ENCODE measurements around the gene KIRREL2. TPM values are rescaled to one million over a fixed set of nuclear protein-coding genes. Genes with fewer than 3 reads are reported as not detected.
A peak's percentile ranks its signal among the peaks of the same experiment; 100 is the strongest.

KIRREL2 gene
- total RNA-seq = under 1 TPM; 0.56 to 0.87 TPM
- polyA plus RNA-seq (ENCODE audit: insufficient read depth, low read depth, low replicate concordance) = 0.84 TPM
- long read RNA-seq, donor 1 = 0 reads
- long read RNA-seq, donor 2 = 0 reads

GRCh38 chr19:35856546-35857149 lies at the start of gene KIRREL2:
TSS of gene KIRREL2 (plus strand) at chr19:35856911. CDS start at chr19:35857120, 209 bp downstream.
- H3K27me3 ChIP-seq = no peaks in the 10 kb centered on the region
- no peak within 1 kb of the TSS for H3K27ac ChIP-seq
- 1% methylated on average over 18 to 42 of the region's 42 CpGs for WGBS, 2 donors
- intact Hi-C loops (cut with DNase I; ENCODE audit: low total_unique reads) = no loop called here
- H3K4me3 ChIP-seq = peak within 1 kb of the TSS; percentile 6 to 42
- TF ChIP-seq CTCF (IDR thresholded peaks at IDR 0.05) = no peak
- no peak for TF ChIP-seq POLR2A (IDR thresholded peaks at IDR 0.05)
- DNase-seq = no peak
- peaks cover 3% of the 10 kb centered on the region for H3K4me1 ChIP-seq
- H3K9me3 ChIP-seq = no peaks in the 10 kb centered on the region
- no peaks in the 10 kb centered on the region for H3K36me3 ChIP-seq (ENCODE audit: low read depth, missing control alignments)

- no peak for DNase-seq
- Histone ChIP-seq H3K36me3 (ENCODE audit: low read depth, missing control alignments) (no peaks in the 10 kb centered on the region), H3K4me3 (no peak overlapping the region), H3K9me3 (no peaks in the 10 kb centered on the region), H3K27me3 (no peaks in the 10 kb centered on the region), H3K4me1 (no peaks in the 10 kb centered on the region), H3K27ac (no peak overlapping the region)
- TF ChIP-seq POLR2A (IDR thresholded peaks at IDR 0.05) (no peak), CTCF (IDR thresholded peaks at IDR 0.05) (no peak)
- intact Hi-C loops (cut with DNase I; ENCODE audit: low total_unique reads) = no loop called here
- WGBS, 2 donors = 91 to 92% methylated on average over 5 of the region's 5 CpGs
Observed at GRCh38 chr19:35807633-35808032, 49.1 kb upstream of the KIRREL2 start.

- H3K27me3 ChIP-seq = no peaks in the 10 kb centered on the region
- intact Hi-C loops (cut with DNase I; ENCODE audit: low total_unique reads) = no loop called here
- no peak for TF ChIP-seq CTCF (IDR thresholded peaks at IDR 0.05)
- TF ChIP-seq POLR2A (IDR thresholded peaks at IDR 0.05) = no peak
Observed at GRCh38 chr19:35811317-35812219, 45.1 kb upstream of the KIRREL2 start.

GRCh38 chr19:35812220-35813042 lies 44.3 kb upstream of the KIRREL2 start, which contains the start of gene PRODH2:
TSS of gene PRODH2 (minus strand) at chr19:35812845. CDS start at chr19:35812805, 40 bp downstream.
- Histone ChIP-seq H3K36me3 (ENCODE audit: low read depth, missing control alignments) (no peaks in the 10 kb centered on the region), H3K27me3 (no peaks in the 10 kb centered on the region), H3K9me3 (no peaks in the 10 kb centered on the region), H3K27ac (no peak within 1 kb of the TSS), H3K4me3 (no peak within 1 kb of the TSS), H3K4me1 (no peaks in the 10 kb centered on the region)
- 77 to 88% methylated on average over 3 to 26 of the region's 26 CpGs for WGBS, 2 donors
- TF ChIP-seq POLR2A (IDR thresholded peaks at IDR 0.05) (no peak), CTCF (IDR thresholded peaks at IDR 0.05) (no peak)
- intact Hi-C loops (cut with DNase I; ENCODE audit: low total_unique reads) = no loop called here
- no peak for DNase-seq

More at GRCh38 chr19:35811317-35812219, 45.1 kb upstream of the KIRREL2 start:
- no peak for DNase-seq
- Histone ChIP-seq H3K9me3 (no peaks in the 10 kb centered on the region), H3K27ac (no peak overlapping the region), H3K4me3 (no peak overlapping the region), H3K36me3 (ENCODE audit: low read depth, missing control alignments) (no peaks in the 10 kb centered on the region), H3K4me1 (no peaks in the 10 kb centered on the region)
- 57 to 67% methylated on average over 12 of the region's 18 CpGs for WGBS, 2 donors

Measured in testis (tissue), 5 donors.